HG03575 (cell line): ENCODE measurements around the gene GPR62.

ENCODE experiments used
- ATAC-seq: cut with Tn5 transposase; IDR thresholded peaks from one replicate; pipeline ENCODE4 v1.9.1; 2021; ENCODE audit not compliant: unreplicated experiment, insufficient number of reproducible peaks, low FRiP score; ENCODE audit errors: extremely low read depth

GPR62 gene

GRCh38 chr3:51949121-51949520 lies 6.1 kb upstream of the GPR62 start:
- ATAC-seq, result no peak

DNA sequence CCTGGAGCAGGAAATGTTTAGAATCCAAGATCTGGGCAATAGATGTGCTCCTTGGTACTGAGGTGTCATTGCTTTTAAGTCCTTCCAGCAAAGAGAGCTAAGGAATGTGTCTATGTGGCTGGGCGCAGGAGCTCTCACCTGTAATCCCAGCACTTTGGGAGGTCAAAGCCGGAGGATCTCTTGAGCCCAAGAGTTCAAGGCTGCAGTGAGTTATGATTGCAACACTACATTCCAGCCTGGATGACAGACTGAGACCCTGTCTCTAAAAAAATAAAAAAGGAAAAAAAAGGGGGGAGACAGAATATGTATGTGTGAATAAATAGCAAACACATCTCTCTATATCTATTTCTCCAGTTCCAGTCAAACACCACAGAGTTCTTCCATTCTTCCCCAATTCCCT lies 4.3 kb upstream of the GPR62 start:
- ATAC-seq, result no peak

- ATAC-seq, result no peak
These were observed 1.7 kb upstream of the GPR62 start for GRCh38 chr3:51953445-51953844.

GRCh38 chr3:51954105-51954504 lies 1.1 kb upstream of the GPR62 start:
- ATAC-seq, result no peak

DNA sequence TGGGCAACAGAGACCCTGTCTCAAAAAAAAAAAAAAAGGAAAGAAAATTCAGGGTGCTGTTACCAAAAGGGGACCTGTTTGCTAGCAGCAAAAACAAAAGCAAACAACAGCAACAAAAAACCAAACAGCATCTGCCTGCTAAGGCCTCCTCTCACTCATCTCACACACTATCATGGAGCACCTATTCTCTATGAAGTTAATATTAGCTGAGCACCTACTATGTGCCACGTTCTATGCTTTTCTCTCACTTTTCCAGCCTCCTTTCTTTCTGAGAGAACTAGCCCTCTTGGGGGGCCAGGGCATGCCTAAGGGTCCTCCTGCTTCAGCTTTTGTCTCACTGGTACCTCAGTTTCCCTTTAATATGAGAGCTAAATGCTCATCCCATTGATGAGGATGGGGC lies 468 bp upstream of the GPR62 start:
- ATAC-seq, result no peak

DNA sequence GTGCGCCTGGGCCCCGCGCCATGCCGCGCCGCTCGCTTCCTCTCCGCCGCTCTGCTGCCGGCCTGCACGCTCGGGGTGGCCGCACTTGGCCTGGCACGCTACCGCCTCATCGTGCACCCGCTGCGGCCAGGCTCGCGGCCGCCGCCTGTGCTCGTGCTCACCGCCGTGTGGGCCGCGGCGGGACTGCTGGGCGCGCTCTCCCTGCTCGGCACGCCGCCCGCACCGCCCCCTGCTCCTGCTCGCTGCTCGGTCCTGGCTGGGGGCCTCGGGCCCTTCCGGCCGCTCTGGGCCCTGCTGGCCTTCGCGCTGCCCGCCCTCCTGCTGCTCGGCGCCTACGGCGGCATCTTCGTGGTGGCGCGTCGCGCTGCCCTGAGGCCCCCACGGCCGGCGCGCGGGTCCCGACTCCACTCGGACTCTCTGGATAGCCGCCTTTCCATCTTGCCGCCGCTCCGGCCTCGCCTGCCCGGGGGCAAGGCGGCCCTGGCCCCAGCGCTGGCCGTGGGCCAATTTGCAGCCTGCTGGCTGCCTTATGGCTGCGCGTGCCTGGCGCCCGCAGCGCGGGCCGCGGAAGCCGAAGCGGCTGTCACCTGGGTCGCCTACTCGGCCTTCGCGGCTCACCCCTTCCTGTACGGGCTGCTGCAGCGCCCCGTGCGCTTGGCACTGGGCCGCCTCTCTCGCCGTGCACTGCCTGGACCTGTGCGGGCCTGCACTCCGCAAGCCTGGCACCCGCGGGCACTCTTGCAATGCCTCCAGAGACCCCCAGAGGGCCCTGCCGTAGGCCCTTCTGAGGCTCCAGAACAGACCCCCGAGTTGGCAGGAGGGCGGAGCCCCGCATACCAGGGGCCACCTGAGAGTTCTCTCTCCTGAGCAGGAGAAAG lies 951 bp downstream of the GPR62 start:
- ATAC-seq, result no peak

DNA sequence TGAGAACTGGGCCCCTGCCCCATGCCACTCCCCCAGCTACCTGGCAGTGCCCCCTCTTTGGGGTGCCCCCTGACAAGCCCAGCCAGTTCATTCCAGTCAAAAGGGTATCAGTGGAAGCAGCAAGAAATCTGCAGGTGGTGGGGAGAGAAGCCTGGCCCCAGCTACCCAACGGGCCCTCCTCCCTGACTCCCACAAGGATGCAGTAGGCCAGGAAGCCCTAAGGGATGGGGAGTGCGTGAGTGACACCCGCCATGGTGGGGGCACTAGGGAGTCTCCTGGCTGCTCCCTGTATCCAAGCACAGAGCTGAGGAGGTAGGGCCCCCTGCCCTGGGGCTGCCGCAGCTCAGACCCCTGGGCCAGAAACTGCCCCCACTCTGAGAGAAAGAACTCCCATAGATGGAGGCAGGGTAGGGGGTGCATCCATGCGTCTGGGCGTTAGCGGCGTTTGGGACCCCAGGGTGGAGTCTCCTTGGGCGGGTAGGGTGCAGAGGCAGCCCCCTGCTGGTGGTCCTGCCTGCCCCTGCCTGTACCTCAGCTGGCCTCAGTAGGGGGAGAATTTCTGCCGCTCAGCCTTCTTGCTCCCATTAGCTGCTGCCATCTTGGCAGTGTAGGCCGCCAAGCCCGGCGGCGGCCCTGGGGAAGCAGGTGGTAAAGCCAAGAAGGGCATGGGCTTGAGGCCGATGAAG lies 2.5 kb downstream of the GPR62 start:
- no peak for ATAC-seq

- ATAC-seq, result no peak
These were observed 3.7 kb downstream of the GPR62 start for GRCh38 chr3:51958603-51959521.

- ATAC-seq, result no peak
These were observed 4.5 kb downstream of the GPR62 start for GRCh38 chr3:51959651-51960050.

GRCh38 chr3:51960386-51960785 lies 5.2 kb downstream of the GPR62 start:
- no peak for ATAC-seq

GRCh38 chr3:51961011-51961410 lies 5.8 kb downstream of the GPR62 start:
- no peak for ATAC-seq

GRCh38 chr3:51961602-51962569 lies 6.7 kb downstream of the GPR62 start:
- ATAC-seq, result no peak

GRCh38 chr3:51962854-51963530 lies 7.8 kb downstream of the GPR62 start:
- ATAC-seq, result no peak

- no peak for ATAC-seq
These were observed 8.8 kb downstream of the GPR62 start for GRCh38 chr3:51963951-51964451.

GRCh38 chr3:51964521-51964920 lies 9.3 kb downstream of the GPR62 start:
- ATAC-seq, result no peak

DNA sequence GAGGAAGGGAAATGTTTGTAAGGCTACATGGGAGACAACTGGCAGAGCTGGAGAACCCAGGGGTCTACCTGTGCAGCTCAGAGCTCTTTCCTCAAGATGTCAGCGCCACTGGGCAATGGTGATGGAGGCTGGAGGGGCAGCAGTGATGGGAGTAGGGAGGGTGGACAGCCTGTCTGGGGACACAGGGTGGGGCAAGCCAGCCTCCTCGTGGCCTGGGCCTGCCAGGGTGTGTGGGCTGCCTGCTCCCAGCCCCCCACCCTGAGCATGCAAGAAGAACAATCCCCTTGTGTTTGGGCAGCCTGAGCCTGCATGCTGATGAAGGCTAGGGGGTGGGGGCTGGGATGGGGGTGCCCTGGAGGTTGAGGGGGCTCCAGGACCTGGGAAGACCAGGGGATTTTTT lies 10.8 kb downstream of the GPR62 start:
- no peak for ATAC-seq

DNA sequence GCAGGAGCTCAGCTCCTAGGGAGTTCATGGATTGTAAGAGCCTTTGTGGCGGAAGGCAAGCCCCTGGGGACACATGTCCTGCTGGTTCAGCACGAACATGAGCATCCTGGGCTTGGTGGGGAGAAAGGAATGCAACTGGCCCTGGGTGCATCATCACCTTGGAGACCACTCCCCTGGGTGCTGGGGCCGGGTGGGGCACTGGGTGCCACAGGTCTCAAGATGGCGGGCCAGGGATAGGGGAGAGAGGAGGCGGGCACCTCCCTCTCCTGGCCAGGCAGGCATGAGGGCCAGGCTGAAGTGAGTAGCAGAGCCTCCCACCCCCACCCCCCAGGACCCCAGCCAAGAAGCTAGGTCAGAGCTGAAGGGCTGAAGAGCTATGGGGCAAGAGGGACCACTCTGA lies 11.3 kb downstream of the GPR62 start:
- no peak for ATAC-seq

DNA sequence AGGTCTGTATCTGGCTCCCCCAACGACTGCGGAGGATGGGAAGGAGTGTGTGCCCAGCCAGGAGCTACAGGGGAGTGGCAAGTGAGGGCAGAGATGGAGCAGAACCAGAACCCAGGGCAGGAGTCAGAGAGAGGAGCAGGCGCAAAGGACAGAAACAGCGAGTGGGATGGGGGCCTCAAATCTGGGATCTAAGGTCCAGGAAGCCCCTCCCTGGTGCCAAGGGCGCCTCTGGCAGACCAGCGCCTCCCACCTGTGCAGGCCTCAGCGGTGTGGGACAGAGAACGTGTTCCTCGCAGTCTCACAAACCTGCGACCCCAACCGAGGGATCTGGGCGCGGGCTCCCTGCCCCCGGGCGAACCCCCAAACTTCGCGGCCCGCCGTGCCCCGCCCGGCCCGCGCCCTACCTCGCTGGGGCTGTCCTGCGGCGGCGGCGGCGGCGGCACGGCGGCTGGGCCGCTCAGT lies 11.8 kb downstream of the GPR62 start:
- no peak for ATAC-seq
